ENCODE data around the gene SLC16A9. TPM values are rescaled to one million over a fixed set of nuclear protein-coding genes. Genes with fewer than 3 reads are reported as not detected.
"Not testable (repeated sequence)": the region's sequence is repeated elsewhere in the genome, so short reads cannot be mapped to it uniquely, and the experiment has no call there.

SLC16A9 gene
- total and polyA plus RNA-seq, 12 donors: 129 to 382 (median 189) TPM

DNA sequence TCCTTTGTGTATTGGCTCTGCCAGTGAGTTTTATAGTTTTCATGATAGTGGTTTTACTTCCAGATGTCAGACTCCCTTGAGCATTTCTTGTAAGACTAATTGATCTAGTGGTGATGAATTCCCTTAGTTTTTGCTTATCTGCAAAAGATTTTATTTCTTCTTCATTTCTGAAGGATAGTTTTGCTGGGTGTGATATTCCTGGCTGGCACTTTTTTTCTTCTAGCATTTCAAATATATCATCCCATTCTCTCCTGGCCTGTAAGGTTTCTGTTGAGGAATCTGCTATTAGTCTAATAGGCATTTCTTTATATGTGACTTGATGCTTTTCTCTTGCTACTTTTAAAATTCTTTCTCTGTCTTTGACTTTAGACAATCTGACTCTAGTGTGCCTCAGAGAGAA, 64.8 kb downstream of the SLC16A9 start:
- peaks cover 0 to 17% (median 7%) of the 10 kb centered on the region in 3 donors for H3K9me3 ChIP-seq (replicated peaks in 1 of 3)
- no peak for TF ChIP-seq POLR2A (IDR thresholded peaks at IDR 0.05)
- TF ChIP-seq, protein P1, sequence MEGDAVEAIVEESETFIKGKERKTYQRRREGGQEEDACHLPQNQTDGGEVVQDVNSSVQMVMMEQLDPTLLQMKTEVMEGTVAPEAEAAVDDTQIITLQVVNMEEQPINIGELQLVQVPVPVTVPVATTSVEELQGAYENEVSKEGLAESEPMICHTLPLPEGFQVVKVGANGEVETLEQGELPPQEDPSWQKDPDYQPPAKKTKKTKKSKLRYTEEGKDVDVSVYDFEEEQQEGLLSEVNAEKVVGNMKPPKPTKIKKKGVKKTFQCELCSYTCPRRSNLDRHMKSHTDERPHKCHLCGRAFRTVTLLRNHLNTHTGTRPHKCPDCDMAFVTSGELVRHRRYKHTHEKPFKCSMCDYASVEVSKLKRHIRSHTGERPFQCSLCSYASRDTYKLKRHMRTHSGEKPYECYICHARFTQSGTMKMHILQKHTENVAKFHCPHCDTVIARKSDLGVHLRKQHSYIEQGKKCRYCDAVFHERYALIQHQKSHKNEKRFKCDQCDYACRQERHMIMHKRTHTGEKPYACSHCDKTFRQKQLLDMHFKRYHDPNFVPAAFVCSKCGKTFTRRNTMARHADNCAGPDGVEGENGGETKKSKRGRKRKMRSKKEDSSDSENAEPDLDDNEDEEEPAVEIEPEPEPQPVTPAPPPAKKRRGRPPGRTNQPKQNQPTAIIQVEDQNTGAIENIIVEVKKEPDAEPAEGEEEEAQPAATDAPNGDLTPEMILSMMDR (IDR thresholded peaks at IDR 0.05): no peak
- DNase-seq: no peak
- H3K27me3 ChIP-seq: no peaks in the 10 kb centered on the region
- intact Hi-C loops (cut with DNase I): no loop called here
- peaks cover 0 to 19% of the 10 kb centered on the region in 2 donors for H3K4me1 ChIP-seq (replicated peaks in 1 of 2)
- H3K27ac ChIP-seq: no peak overlapping the region
- no peaks in the 10 kb centered on the region for H3K36me3 ChIP-seq (replicated peaks in 1 of 2)
- no peak overlapping the region for H3K4me3 ChIP-seq

DNA sequence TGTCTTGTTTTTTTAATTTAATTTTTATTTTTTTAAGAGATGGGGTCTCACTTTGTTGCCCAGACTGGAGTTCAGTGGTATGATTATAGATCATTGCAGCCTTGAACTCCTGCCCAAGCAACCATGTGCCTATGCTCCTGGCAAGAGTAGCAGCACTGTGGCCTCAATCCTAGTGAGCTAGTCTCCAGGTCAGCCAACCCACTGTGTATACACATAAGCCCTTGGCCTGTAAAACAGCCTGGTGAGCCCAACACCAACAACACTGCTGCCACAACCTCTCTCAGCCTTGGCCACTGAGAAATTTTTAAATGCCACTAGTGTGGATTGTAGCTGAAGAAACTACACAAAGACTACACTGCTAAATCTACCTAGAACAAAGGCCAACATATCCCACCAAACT, 68.0 kb downstream of the SLC16A9 start:
- H3K9me3 ChIP-seq (replicated peaks in 1 of 3): peaks cover 0 to 17% (median 7%) of the 10 kb centered on the region in 3 donors
- DNase-seq; H3K27me3 ChIP-seq; H3K4me3 ChIP-seq; intact Hi-C loops (cut with DNase I); H3K36me3 ChIP-seq (replicated peaks in 1 of 2); H3K4me1 ChIP-seq (replicated peaks in 1 of 2); H3K27ac ChIP-seq: not testable (repeated sequence)

DNA sequence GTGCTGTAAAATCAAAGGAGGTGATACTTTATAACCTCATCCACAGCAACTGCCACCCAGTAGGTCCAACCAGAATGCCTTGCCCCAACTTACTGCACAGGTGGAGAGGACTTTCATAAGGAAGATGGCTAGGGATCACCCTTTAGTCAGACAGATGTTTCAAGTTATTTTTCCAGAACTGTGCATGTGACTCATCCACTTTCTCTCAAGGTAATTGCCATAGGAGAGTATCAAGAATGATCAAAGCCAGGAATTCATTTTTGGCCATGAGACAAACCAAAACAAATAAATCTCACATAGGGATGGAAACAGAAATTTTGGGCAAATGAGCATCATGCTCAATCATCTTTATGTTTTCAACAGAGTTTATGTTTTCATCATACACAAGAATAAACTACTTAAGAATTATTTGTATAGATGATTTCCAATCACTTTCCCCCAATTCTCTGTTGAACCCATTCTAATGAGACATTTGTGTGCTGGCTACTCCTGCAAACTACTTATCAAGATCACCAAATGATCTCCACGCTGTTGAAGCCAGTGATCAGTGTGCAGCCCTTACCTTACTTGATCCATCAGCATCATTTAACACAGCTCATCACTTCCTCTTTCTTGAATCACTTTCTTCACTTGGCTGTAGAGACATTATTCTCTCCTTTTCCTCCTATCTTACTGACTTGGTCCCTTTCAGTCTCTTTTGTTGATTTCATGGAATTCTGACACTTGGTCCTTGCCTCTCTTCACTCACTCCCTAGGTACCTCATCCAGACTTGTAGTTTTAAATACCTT, 74.0 kb downstream of the SLC16A9 start:
- Histone ChIP-seq H3K27ac (peak overlapping the region in 1 of 5 donors; percentile 52), H3K4me3 (no peak overlapping the region), H3K9me3 (replicated peaks in 1 of 3) (no peaks in the 10 kb centered on the region), H3K4me1 (replicated peaks in 1 of 2) (peaks cover 0 to 5% of the 10 kb centered on the region in 2 donors), H3K27me3 (no peaks in the 10 kb centered on the region), H3K36me3 (replicated peaks in 1 of 2) (no peaks in the 10 kb centered on the region)
- intact Hi-C loops (cut with DNase I): no loop called here
- DNase-seq: no peak
- TF ChIP-seq POLR2A (IDR thresholded peaks at IDR 0.05): no peak
- TF ChIP-seq, protein P1 (IDR thresholded peaks at IDR 0.05): no peak
- 56 to 71% (median 67%) methylated on average over 1 of the region's 1 CpG for WGBS, 4 donors

DNA sequence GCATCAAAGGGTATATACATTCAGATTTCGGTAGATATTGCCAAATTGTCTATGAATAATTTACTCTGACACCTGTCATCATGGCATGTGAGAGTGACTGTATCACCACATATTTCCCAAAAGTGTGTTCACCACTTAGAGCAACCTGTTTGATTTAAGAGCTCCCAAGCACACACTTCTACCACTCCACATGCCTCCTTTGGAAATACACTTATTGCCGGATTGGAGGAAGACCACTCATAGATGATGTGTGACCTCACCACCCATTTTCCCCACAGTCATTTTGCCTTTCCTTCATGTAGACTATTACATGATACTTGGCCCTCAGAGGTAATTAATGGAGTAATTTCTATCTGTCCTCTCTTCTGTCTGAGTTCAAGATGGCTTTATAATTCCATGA, 75.5 kb downstream of the SLC16A9 start:
- Histone ChIP-seq H3K4me3 (no peak overlapping the region), H3K9me3 (replicated peaks in 1 of 3) (no peaks in the 10 kb centered on the region), H3K36me3 (replicated peaks in 1 of 2) (no peaks in the 10 kb centered on the region), H3K27ac (no peak overlapping the region), H3K27me3 (no peaks in the 10 kb centered on the region), H3K4me1 (replicated peaks in 1 of 2) (peaks cover 0 to 5% of the 10 kb centered on the region in 2 donors)
- WGBS, 4 donors: 88 to 94% (median 91%) methylated on average over 2 of the region's 2 CpGs
- no peak for DNase-seq
- TF ChIP-seq, protein P1 (IDR thresholded peaks at IDR 0.05): no peak
- no peak for TF ChIP-seq POLR2A (IDR thresholded peaks at IDR 0.05)
- intact Hi-C loops (cut with DNase I): no loop called here

DNA sequence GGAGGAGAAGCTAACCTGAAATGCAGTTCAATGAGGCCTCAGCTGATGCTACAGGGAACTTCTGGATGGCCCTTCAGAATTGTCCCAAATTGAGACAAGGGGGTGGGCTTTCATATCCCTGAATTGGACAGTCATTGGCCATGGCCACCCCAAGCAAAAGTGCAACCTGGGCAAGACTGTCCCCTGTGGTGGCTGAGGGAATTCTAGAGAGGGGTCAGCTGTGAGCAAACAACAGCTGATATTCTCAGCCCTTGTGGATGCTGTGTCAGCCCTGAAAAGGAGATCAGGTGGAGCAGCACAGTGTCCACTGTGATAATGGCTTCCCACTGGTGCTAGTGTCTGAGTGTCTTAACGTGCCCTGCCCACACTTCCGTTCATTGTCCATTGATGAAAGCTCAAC, 76.6 kb downstream of the SLC16A9 start:
- 72 to 96% (median 86%) methylated on average over 2 of the region's 2 CpGs for WGBS, 4 donors
- no peak for DNase-seq
- no peak overlapping the region for H3K27ac ChIP-seq
- no peaks in the 10 kb centered on the region for H3K9me3 ChIP-seq (replicated peaks in 1 of 3)
- intact Hi-C loops (cut with DNase I): no loop called here
- no peak overlapping the region for H3K4me3 ChIP-seq
- no peaks in the 10 kb centered on the region for H3K27me3 ChIP-seq
- H3K36me3 ChIP-seq (replicated peaks in 1 of 2): no peaks in the 10 kb centered on the region
- peaks cover 0 to 5% of the 10 kb centered on the region in 2 donors for H3K4me1 ChIP-seq (replicated peaks in 1 of 2)
- TF ChIP-seq, protein P1 (IDR thresholded peaks at IDR 0.05): peak in 1 of 6 experiments; percentile 2
- TF ChIP-seq POLR2A (IDR thresholded peaks at IDR 0.05): no peak
